Activated naive CD4-positive, alpha-beta T cell treated with Interleukin-2 at 50 U/mL for 16 hours (primary cell): ENCODE measurements around the gene ALX1.

ENCODE experiments used
- DNase-seq: peaks from one replicate; pipeline ENCODE4 v3.0.0-alpha.2; 2020

Gene ALX1

GRCh38 chr12:85280165-85280983, at the start of gene ALX1:
TSS of gene ALX1 (plus strand) at chr12:85280220. CDS start at chr12:85280262, 42 bp downstream.
- no peak for DNase-seq

GRCh38 chr12:85237327-85237726, 42.7 kb upstream of the ALX1 start:
- DNase-seq = no peak

DNA sequence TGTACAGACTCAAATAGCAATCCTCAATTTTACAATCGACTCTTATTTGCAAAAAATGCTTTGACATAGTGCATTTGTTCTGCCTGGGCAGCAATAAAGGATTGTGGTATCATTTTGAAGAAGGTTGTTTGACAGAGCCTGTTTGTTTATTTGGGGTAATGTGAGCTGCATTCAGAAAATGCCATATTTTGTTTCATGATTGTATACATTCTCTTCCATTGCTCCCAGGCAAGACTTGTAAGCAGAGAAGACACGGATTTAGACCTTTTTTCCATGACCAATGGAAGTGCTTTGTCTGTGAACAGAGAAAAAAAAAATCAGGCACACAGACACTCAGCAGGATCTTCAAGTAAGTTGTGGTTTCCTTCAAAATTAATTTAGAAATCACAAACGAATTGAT, 35.5 kb upstream of the ALX1 start:
- DNase-seq = no peak

DNA sequence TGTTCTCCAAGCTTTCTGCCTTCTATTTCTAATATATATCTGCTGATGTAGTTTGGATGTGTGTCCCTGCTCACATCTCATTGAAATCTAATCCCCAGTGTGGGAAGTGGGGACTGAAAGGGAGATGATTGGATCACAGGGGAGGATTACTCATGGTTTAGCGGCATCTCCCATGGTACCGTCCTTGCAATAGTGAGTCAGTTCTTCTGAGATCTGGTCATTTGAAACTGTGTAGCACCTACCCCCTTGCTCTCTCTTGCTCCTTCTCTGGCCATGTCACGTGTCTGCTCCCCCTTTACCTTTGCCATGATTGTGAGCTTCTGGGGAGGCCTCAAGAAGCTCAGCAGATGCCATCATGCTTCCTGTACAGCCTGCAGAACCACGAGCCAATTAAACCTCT, 26.2 kb upstream of the ALX1 start:
- no peak for DNase-seq

- DNase-seq = no peak
These were observed 22.3 kb upstream of the ALX1 start for GRCh38 chr12:85257671-85258070.

- DNase-seq = no peak
These were observed 19.6 kb upstream of the ALX1 start for GRCh38 chr12:85260447-85260846.

DNA sequence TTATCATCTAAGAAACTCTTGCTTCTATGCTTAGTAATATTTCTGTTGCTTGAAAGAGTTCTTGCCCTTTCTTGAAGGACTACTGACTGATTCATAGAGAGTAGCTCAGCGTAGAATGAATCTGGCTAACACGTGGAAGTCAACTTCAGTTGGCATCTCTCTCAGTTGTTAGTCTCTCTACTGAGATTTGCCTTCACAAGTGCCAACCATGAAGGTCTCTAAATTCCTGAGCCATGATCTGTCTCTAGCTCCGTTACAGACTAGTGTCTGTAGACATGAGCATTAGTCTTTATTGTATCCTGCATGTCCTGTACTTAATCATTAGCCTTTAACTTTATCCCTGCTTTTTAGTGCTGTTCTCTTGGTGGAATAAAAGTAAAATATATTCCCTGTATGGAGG, 19.1 kb upstream of the ALX1 start:
- DNase-seq = no peak

DNA sequence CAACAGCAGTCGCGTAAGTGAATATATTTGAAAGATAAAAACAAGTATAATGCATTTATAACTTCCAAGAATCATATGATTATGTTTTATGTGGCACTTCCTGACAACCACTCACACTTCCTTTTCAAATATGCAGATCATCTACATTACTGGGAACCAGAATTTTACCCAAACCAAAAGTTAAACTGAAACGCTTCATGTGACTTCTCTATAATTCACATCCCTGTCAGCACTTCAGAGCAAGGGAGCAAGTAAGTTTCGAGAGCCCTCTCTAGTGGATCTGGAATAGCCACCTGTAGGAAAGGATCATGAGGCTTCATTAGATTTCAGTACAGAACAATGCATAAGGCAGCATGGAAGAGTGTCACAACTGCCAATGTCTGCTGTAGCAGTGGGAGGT, 13.7 kb upstream of the ALX1 start:
- DNase-seq = no peak

DNA sequence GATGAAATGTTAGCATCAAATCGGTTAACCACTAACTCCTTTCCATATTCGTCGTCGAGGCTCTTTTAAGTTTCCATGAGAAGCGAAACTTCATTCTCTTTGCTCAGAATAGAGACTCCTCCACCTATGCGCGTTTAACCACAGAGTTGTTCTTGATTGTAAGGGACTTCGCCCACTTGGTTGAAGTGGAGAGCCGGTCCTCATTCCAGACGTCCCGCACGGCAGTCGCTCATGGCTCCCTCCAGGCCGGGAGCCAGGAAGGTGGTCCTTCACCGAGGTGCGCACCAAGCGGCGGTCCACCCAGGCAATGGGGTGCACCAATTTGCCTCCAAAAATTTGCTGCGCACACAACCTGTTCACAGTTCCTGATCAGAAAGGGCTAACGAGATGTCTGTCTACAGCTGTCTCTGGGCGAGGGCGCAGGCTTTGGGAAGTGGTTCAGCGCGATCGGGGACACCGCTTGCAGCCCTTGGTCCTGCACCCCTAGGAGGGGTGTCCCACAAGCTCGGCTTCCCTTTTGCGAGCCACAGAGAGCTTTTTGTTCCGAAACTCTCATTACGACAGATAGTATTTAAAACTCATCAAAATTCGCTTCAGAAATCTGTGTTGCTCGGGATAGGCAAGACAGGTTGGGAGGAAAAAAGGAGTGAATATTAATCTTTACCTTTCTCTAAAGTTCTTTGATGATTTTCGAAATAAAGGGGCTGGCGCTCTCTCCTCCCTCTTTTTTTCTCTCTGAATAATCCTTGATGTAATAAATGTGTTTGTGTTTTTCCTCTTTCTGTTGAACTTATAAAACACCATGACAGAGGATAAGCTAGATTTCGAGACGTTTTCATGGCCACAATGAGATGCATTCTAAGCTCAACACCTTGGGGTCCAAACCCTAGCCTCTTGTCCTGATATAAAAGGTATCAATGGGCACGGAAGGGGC, 6.4 kb upstream of the ALX1 start:
- DNase-seq = no peak

GRCh38 chr12:85274315-85274651, 5.7 kb upstream of the ALX1 start:
- DNase-seq = no peak

DNA sequence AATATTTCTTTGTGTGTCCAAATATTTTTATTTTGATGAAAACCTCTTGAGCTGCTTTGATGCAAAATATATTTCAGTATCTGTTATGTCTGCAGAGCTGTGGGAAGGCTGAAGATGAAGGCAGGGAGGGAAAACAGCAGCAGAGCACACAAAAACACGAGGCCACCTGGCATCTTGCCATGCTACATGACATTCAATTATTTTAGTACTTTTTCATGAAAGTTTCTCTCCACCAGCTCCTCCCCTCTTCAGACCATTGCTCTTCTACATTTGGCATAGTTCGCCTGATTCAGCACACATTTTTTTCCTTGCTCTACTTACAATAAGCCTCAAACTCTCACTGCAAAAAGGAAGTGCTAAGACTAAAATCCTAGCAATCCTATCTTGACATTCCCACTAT, 4.6 kb upstream of the ALX1 start:
- DNase-seq = no peak

GRCh38 chr12:85277191-85277590, 2.8 kb upstream of the ALX1 start:
- DNase-seq = no peak

- no peak for DNase-seq
These were observed 2.0 kb upstream of the ALX1 start for GRCh38 chr12:85277900-85278597.

GRCh38 chr12:85278598-85279448, 1.2 kb upstream of the ALX1 start:
- DNase-seq = no peak

DNA sequence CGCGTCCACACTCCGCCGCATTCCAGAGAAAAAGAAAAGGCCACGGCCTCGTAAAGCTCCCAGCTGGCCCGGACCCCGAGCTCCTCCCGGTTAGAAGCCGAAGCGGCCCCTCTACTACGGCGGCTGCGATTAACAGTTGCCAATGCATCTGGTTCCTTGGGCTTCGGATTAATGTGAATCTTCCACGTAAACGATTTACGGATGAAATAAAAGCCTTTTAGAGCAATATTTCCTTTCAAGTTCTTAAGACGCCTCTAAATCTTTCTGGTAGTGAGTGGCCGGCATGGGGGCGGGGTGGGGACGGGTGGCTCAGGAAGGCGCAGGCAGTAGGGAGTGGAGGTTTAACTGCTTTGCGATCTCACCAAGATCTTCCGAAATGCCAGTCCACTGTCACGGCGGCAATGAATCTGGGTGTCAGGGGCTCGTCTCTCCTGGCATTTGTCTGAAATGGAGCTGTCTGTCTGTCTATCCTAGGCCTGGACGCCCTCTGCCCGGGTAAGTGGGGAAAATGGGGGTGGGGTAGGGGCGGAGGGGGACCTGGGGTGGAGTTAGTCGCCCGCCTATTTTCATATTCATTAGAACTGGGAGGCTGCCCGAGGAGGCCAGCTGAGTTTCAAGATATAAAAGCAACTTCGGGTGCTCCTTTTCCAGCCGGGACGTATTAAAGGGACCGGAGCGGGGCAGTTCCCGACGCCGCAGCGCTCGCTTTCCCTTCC, 413 bp upstream of the ALX1 start:
- DNase-seq = no peak

DNA sequence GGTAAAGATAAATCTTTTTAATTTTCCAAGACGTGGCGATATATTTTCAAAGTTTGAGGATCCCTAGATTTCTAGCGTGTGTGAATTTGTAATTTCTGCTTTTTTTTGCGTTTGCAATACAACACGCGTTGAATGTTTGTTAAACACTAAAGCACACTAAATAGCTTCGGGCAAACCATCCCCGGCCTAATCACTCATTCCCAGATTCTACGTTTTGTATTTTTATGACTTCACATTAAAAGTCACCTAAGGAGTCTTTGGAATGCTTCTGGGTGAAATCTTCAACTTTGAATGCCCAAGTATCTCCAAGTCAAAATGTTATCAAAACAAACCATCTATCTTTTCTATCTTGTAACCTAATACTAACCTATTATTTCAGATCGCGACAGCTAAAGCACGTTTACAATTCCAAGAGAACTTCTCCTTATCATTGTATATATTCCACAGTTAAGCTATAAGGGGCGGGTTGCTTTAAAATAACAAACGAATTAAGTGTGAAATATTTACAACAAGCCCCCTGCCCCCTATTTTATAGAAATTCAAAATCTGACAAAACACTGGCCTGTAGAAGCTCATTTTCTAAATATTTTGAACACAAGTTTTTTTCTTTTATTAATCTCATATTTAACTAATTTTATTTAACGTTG, 1.1 kb downstream of the ALX1 start:
- no peak for DNase-seq

- DNase-seq = no peak
These were observed 1.8 kb downstream of the ALX1 start for GRCh38 chr12:85281636-85282312.

GRCh38 chr12:85283560-85283959, 3.5 kb downstream of the ALX1 start:
- DNase-seq = no peak

- DNase-seq = no peak
These were observed 16.3 kb downstream of the ALX1 start for GRCh38 chr12:85296362-85296761.

DNA sequence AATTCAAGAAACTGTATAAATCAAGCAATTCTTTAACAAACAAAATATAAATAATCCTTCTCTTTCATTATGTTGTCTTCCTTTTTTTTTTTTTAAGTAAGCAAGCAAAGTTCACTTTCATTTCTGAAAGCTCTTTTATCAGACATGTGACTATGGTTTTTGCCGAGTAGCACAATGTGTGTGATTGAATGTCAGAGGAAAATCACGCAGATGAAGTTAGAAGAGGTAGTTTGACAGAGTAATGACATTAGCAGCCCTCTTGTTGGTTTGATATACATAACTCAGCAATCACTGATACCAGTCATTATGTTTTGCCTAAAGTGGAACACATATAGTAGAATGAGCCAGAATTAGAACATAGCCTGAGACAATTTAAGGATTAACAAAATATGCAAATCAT, 19.0 kb downstream of the ALX1 start:
- DNase-seq = no peak

- no peak for DNase-seq
These were observed 21.0 kb downstream of the ALX1 start for GRCh38 chr12:85301051-85301450.
